Heart left ventricle (tissue), 16 donors: ENCODE data around the gene SRGAP3. TPM values are rescaled to one million over a fixed set of nuclear protein-coding genes. Genes with fewer than 3 reads are reported as not detected.

ENCODE experiments used
- ATAC-seq, 4 donors: fragments of 200-7000 bp; cut with Tn5 transposase; one replicate each; pipeline ENCODE4 v1.9.1; 2020 to 2022; ENCODE audit warnings: moderate library complexity in 4 of 4, mild to moderate bottlenecking in 3 of 4, moderate number of reproducible peaks in 1 of 4
- DNase-seq, 5 donors: peaks; one replicate each; pipeline ENCODE4 v3.0.0-alpha.2; 2020
- H3K27ac ChIP-seq, 12 donors: fragments of 200-600 bp; sonication (generic) in 4 of 12; one replicate each; pipeline versions ENCODE4 v1.5.0 to v1.8.0; 2016 to 2022; ENCODE audit warnings: mild to moderate bottlenecking in 2 of 12
- H3K27me3 ChIP-seq, 9 donors: fragments of 200-600 bp; sonication (generic) in 2 of 9; one replicate each; pipeline versions ENCODE4 v1.5.1 to v1.8.0; 2016 to 2022; ENCODE audit warnings: mild to moderate bottlenecking in 3 of 9
- H3K36me3 ChIP-seq, 9 donors: fragments of 200-600 bp; sonication (generic) in 2 of 9; one replicate each; pipeline versions ENCODE4 v1.5.0 to v1.8.0; 2018 to 2022; ENCODE audit warnings: mild to moderate bottlenecking in 2 of 9
- H3K4me1 ChIP-seq, 12 donors: fragments of 200-600 bp; sonication (generic) in 4 of 12; one replicate each; pipeline versions ENCODE4 v1.5.0 to v1.8.0; 2016 to 2022; ENCODE audit warnings: mild to moderate bottlenecking in 3 of 12
- H3K4me3 ChIP-seq, 12 donors: fragments of 200-600 bp; sonication (generic) in 4 of 12; one replicate each; pipeline versions ENCODE4 v1.5.0 to v1.8.0; 2017 to 2022; ENCODE audit warnings: mild to moderate bottlenecking in 9 of 12, moderate library complexity in 4 of 12
- H3K9me3 ChIP-seq, 12 donors: fragments of 200-600 bp; sonication (generic) in 4 of 12; one replicate each; pipeline versions ENCODE4 v1.5.0 to v1.8.0; 2016 to 2022; ENCODE audit warnings: mild to moderate bottlenecking in 1 of 12
- POLR2A ChIP-seq, 2 donors: fragments of 450-650 bp; IDR thresholded peaks; one replicate each; pipeline ENCODE4 v1.6.1; 2017; ENCODE audit warnings: antibody characterized with exemption in 2 of 2, mild to moderate bottlenecking in 2 of 2, moderate library complexity in 2 of 2
- WGBS, 4 donors: extraction: QIAGEN DNeasy Blood & Tissue Kit in 2 of 4; methylation state at CpG; one replicate each; pipeline versions ENCODE4 v1.1.5 to v1.1.7; 2013 to 2018; 5-methylcytosine and 5-hydroxymethylcytosine counted together
- intact Hi-C, 10 donors: fragments of 100-400 bp; cut with DNase I; formaldehyde crosslinking; loops; one replicate each; pipeline versions ENCODE4 v1.11.1 to v1.14.2; 2022
- polyA plus RNA-seq, 2 donors: library from polyadenylated mRNA; stranded (reverse); fragments of 200-250 nt; gene quantifications; one replicate each; pipeline ENCODE4 v1.2.3, GENCODE V29; 2013
- total RNA-seq, 9 donors: library from RNA; depleted of rRNA in 2 of 9; stranded (reverse); fragments of >200 nt in 2 of 9; fragmentation: NEBNext Ultra II Directional in 3 of 9; extraction: Animal tissue kit (Norgen Biotek cat#: 25700) in 3 of 9; gene quantifications; one replicate each; pipeline versions ENCODE4 v1.1.0 to v1.2.4, GENCODE V29; 2016 to 2023
- TF ChIP-seq, protein P1 (sequence below), 12 donors: fragments of 200-600 bp; sonication (generic) in 4 of 12; IDR thresholded peaks; one replicate each; pipeline versions ENCODE4 v1.5.0 to v1.8.0; 2018 to 2022; ENCODE audit warnings: antibody characterized with exemption in 12 of 12, mild to moderate bottlenecking in 5 of 12
- donor health status: ischemic (EF 13 %, LVEDD 7.1; RV severe dilation, severe dysfunction).
- donor health status: healthy with polysubstance abuse.
- donor health status: DM: no; HTN: yes; CAD: no.
- donor health status: DM: no; HTN: no; CAD: no.
- donor health status: ischemic (EF 25% LVEDD 6.9; RV normal size, moderate dysfunction).
- donor health status: ischemic (EF 25% LVEDD 5.7; RV mildly dilated, moderate dysfunction).
- donor health status: healthy.
- donor health status: DM: yes; HTN: yes; CAD: no.
- donor health status: ischemic (EF 35%, LVEDD 5.7; RV mildly dilated, moderate dysfunction).
- donor health status: nonischemic (EF 11% LVEDD 7.7; RV severe dilation, severe dysfunction).
- donor health status: DM: yes; HTN: yes; CAD: no.
- donor health status: PGD.
- donor health status: ischemic (EF 29% LVEDD 5.4; RV normal size, mild dysfunction).
- donor health status: nonischemic (EF 23%, LVEDD 6.1; RV moderate dilation, normal function).

The SRGAP3 gene
- total and polyA plus RNA-seq, 11 donors, result 1.4 to 16.8 (median 9.0) TPM

DNA sequence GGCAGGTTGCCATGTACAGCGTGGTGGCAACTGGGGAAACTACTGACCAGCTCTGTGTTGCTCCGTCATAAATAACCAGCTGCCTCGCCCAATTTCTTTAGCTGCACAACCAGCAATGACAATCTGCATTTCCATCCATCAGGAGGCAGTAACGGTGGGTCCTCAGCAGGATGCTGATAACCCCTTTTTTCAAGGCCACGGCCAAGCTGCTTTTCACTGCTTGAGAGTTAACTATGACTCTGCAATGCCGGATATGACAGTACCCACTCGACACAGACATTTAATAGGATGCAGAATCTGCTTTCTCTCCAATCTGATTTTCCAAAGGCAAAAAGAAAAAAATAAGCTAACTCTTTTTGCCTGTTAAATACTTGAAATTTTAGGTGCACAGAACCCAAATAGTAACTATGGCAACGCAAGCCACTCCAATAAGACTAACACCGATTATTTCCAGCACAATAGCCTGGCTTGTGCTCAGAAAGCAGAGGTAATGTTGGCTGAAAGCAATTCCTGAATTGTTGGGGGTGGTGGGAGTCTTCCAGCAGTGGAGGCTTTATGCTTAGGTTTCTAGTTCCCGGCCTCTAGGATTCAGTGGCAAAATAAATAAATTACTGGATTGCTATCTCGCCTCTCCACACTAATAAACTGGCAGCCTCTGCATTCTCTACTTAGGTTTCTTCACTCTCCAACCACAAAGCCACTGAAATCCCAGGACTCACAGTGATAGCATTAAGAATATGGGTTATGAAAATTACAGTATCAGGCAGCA, 31.2 kb upstream of the SRGAP3 start:
- H3K9me3 ChIP-seq, result no peaks in the 10 kb centered on the region
- intact Hi-C loops, result no loop called here
- no peaks in the 10 kb centered on the region for H3K27me3 ChIP-seq
- WGBS, 4 donors, result 57 to 67% (median 65%) methylated on average over 11 of the region's 11 CpGs
- TF ChIP-seq POLR2A (IDR thresholded peaks at IDR 0.05), result no peak
- TF ChIP-seq, protein P1, sequence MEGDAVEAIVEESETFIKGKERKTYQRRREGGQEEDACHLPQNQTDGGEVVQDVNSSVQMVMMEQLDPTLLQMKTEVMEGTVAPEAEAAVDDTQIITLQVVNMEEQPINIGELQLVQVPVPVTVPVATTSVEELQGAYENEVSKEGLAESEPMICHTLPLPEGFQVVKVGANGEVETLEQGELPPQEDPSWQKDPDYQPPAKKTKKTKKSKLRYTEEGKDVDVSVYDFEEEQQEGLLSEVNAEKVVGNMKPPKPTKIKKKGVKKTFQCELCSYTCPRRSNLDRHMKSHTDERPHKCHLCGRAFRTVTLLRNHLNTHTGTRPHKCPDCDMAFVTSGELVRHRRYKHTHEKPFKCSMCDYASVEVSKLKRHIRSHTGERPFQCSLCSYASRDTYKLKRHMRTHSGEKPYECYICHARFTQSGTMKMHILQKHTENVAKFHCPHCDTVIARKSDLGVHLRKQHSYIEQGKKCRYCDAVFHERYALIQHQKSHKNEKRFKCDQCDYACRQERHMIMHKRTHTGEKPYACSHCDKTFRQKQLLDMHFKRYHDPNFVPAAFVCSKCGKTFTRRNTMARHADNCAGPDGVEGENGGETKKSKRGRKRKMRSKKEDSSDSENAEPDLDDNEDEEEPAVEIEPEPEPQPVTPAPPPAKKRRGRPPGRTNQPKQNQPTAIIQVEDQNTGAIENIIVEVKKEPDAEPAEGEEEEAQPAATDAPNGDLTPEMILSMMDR (IDR thresholded peaks at IDR 0.05), result no peak
- ATAC-seq, result no peak
- H3K4me1 ChIP-seq, result peaks cover 0 to 4% (median 0%) of the 10 kb centered on the region in 12 donors
- no peak for DNase-seq
- no peak overlapping the region for H3K27ac ChIP-seq
- H3K36me3 ChIP-seq, result no peaks in the 10 kb centered on the region
- no peak overlapping the region for H3K4me3 ChIP-seq

DNA sequence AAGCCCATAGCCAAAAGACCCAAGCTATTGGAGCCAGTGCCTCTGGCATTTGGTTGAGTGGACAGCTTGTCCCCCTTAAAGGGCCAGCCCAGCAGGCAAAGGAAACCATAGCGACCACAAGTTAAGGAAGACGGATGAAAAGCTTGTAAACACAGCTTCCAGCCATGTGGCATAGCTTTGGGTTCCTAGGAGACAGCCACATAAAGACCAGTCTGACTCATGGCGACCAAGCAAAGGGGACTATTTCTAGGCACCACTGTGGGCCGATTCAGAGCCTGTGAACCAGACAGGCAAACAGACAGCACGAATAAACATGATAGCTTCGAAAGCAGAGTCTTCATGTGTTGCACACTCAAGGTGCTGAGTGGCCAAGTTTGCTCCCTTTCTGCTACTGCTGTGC, 30.5 kb upstream of the SRGAP3 start:
- no peaks in the 10 kb centered on the region for H3K27me3 ChIP-seq
- WGBS, 4 donors, result 63 to 78% (median 75%) methylated on average over 6 of the region's 6 CpGs
- TF ChIP-seq POLR2A (IDR thresholded peaks at IDR 0.05), result no peak
- TF ChIP-seq, protein P1 (IDR thresholded peaks at IDR 0.05), result no peak
- H3K27ac ChIP-seq, result no peak overlapping the region
- peaks cover 0 to 4% (median 0%) of the 10 kb centered on the region in 12 donors for H3K4me1 ChIP-seq
- no peaks in the 10 kb centered on the region for H3K36me3 ChIP-seq
- intact Hi-C loops, result no loop called here
- no peak overlapping the region for H3K4me3 ChIP-seq
- DNase-seq (no peak), ATAC-seq (no peak)
- no peaks in the 10 kb centered on the region for H3K9me3 ChIP-seq

DNA sequence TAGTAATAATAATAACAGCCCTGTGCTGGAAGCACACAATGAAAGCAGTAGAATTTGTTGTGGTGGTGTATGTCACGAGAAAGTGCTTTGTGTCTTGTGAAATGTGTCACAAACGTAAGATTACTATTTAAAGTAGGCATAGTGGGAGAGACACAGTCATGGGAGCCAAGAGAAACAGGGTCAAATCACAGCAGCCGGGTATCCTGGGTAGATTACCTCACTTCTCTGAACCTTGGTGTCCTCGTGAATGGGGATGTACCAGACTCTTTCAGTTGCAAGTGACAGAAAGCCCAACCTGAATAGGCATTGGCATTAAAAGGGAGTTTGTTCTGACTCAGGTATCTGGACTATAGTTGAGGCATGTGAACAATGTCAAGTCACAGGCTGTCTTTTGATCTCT, 29.1 kb upstream of the SRGAP3 start:
- Histone ChIP-seq H3K36me3 (no peaks in the 10 kb centered on the region), H3K4me1 (peaks cover 0 to 4% (median 0%) of the 10 kb centered on the region in 12 donors), H3K27me3 (no peaks in the 10 kb centered on the region), H3K9me3 (no peaks in the 10 kb centered on the region), H3K4me3 (no peak overlapping the region), H3K27ac (no peak overlapping the region)
- DNase-seq (no peak), ATAC-seq (peak; percentile 42 to 79 (median 76))
- intact Hi-C loops, result no loop called here
- 32 to 55% (median 38%) methylated on average over 4 of the region's 4 CpGs for WGBS, 4 donors
- no peak for TF ChIP-seq POLR2A (IDR thresholded peaks at IDR 0.05)
- TF ChIP-seq, protein P1 (IDR thresholded peaks at IDR 0.05), result no peak

DNA sequence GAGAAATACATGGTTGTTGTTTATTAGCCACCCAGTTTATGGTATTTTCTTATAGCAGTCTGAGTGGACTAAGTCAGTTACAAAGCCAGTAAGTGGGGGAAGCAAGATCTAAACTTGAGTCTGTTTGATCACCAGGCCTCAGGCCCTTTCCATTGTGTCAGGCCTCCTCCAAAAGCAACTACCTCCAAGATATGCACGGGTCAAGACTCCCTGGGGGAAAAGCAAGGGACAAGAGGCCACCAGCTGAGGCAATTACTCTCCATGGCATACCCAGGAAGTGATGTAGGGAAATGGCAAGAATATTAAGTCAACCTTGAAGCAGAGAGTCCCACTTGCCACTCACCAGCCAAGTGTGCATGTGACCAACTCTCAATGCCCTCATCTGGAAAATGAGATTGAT, 28.6 kb upstream of the SRGAP3 start:
- ATAC-seq (no peak), DNase-seq (no peak)
- Histone ChIP-seq H3K27ac (no peak overlapping the region), H3K9me3 (no peaks in the 10 kb centered on the region), H3K4me1 (peaks cover 0 to 4% (median 0%) of the 10 kb centered on the region in 12 donors), H3K27me3 (no peaks in the 10 kb centered on the region), H3K4me3 (no peak overlapping the region), H3K36me3 (no peaks in the 10 kb centered on the region)
- WGBS, 4 donors, result 31 to 62% (median 54%) methylated on average over 1 of the region's 1 CpG
- TF ChIP-seq, protein P1 (IDR thresholded peaks at IDR 0.05), result no peak
- TF ChIP-seq POLR2A (IDR thresholded peaks at IDR 0.05), result no peak
- intact Hi-C loops, result no loop called here
